ENCODE measurements around the gene DLGAP1.

DLGAP1 gene

DNA sequence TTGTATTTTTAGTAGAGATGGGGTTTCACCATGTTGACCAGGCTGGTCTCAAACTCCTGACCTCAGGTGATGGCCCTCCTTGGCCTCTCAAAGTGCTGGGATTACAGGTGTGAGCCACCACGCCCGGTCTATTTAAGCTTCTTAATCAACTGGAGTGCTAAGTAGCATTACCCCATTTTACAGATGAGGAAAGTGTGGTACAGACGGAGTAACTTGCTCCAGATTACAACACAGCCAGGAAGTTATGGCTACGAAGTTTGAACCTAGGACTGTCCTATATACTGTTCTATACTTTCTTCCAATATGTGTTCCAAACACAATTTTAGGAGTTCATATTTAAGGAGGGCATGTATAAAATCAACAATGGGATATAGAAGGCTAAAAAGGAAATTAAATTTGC is 807.5 kb downstream of the DLGAP1 start:
- DNase-seq = no peak

DNA sequence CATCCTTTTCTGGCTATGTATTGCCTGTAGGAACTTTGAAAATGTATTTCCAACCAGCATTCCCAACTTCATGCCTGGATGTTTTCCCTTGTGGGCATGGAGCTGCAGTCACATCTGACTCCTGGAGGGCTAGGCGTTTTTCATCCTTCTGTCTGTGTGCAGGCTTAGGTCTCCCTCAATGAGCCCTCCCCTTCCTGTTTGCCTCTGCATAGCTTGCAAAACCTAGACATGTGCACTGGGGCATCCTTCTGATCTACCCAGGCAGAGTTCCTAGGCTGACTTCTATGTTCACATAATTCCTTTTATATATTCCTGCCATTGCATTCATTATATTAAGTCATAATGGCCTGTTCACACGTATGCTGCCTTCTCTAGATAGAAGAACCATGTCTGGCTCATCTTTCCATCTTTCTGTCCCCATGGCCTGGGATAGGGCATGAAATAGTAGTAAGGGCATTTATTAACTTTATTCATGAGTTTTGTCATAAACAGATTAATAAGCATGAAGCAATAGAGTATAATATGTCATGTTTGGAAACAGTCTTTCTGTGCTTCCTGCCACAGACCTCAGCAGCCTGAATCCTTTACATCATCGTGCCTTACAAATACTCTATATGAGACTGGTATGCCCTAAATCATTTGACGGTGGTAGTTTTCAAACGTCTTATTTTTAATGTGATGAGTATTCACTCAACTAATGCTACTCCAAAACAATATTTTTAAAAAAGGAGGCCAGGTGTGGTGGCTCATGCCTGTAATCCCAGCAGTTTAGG is 809.5 kb downstream of the DLGAP1 start:
- DNase-seq = no peak

DNA sequence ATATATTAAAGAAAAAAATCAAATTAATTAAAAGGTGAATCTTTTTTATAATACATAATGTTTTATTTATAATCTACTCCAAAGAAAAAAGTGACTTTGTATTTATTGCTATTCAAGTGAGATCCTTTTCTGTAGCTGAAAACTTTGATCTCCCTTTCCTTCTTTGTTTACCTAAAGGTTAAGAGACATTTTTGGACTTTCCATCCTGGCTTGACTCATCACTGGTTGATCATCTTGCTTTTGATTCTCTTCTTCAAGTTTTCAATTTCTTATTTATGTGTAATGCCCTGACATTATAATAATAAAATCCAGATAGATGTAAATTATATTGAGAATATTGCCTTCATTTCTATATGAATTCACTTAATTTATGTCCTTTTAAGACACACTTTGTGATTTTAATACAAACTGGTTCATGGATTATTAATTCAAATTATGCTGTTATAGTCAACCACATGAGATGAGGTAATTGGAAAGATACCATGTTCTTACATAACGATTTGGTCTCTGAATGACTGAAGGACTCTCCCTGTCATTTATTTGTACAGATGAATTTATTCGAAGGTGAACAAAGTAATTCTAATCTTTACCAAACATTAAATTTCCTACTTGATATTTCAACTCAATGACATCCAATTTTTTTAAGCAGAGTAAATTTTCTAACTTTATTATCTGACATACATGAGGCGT is 820.7 kb downstream of the DLGAP1 start:
- no peak for DNase-seq

DNA sequence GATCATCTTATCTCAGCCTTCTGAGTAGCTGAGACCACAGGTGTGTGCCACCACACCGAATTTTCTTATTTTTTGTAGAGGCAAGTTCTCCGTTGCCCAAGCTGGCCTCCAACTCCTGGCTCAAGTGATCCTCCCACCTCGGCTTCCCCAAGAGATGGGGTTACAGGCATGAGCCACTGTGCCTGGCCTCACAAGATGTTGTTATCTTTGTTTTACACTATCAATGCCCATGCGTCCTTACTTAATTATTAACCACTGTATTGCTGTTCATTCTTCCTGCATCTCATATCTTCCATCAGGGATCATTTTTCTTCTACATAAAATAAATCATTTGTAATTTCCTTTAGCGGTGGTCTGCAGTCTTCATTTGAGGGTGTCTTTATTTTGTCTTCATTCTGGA is 823.2 kb downstream of the DLGAP1 start:
- no peak for DNase-seq

DNA sequence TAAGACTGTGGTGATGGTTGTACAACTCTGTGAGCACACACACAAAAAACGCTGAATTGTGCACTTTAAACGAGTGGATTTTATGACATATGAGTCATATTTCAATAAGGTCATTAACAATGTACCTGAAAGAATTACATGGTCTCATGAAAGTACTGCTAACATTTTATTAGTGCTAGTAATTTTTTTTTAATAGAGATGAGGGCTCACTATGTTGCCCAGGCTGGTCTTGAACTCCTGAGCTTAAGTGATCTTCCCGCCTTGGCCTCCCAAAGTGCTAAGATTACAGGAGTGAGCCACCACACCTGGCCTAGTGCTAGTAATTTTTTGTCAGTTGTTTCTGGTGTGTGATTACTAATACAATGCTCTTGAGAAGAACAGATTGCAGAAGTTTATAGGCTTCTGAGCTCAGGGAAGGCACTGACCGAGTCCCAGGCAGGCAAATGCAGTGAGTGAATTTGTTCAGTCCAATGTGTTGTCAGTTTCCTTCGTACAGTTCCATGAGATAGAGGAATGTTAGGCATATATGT is 828.1 kb downstream of the DLGAP1 start:
- DNase-seq = no peak

DNA sequence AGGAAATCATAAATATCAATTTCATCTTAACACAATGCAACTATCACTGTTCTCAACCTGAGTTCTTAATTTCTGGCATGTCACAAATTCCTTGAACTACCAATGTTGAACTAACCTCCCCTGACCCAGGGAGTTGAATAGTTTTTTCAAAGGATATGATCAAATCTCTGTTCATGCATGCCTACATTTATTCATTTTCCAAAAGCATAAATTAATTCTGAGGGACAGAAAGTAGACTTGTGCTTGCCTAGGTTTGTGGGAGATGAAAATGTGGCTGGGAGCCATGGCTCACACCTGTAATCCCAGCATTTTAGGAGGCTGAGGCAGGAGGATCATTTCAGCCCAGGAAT is 829.4 kb downstream of the DLGAP1 start:
- no peak for DNase-seq

DNA sequence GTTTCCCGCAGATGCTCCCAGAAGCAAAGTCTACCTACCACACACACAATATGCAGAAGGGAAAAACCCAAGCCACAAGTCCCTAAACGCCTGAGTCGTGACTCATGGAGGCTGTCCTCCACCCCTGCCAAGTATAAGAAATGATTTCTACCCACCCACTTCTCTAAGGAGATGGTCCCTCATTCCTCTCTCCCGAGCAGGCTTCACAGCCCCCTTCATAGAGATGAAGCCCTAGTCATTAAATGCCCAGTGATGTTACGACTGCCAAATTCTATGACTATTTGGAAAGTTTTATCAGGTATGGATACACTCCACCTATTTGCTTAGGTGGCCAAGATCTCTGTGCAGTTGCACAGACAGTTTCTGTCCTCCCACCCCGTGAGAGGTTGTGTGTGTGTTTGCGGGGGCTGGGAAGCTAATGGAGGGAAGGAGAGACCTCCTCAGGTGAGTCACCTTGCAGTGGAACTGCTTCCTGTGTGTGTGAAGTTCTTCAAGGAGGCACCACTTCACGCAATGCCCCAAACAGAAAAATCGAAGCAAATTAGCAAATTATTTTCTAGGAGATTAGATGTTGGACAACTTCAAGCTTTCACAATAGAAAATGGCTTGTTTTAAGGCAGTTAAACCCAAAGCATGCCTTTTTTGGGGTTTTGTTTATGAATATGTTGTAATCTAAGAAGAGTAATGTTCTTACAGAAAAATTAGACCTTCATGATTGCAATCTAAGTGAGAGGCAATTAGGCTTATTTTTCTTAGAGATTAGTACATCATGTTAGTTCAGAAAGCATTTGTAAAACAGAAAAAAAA is 830.0 kb downstream of the DLGAP1 start:
- peak; percentile 54 for DNase-seq

DNA sequence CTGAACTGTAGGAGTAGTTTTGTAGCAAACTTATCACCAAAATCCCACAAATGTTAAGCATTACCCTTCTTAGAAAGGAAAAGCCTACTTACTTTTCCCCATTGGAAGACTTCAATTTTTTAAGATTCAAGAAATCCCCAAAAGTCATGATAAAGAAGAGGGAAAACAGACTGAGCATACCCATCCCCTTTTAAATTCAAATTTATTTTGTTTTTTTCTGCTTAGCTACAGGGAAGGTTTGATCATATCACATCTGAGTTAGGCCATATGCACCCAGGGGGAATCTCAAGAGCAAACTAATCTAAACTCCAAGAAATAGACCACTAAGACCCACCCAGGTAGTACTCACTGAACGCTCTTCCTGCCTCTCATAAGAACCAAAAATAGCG is 830.6 kb downstream of the DLGAP1 start:
- DNase-seq = no peak

DNA sequence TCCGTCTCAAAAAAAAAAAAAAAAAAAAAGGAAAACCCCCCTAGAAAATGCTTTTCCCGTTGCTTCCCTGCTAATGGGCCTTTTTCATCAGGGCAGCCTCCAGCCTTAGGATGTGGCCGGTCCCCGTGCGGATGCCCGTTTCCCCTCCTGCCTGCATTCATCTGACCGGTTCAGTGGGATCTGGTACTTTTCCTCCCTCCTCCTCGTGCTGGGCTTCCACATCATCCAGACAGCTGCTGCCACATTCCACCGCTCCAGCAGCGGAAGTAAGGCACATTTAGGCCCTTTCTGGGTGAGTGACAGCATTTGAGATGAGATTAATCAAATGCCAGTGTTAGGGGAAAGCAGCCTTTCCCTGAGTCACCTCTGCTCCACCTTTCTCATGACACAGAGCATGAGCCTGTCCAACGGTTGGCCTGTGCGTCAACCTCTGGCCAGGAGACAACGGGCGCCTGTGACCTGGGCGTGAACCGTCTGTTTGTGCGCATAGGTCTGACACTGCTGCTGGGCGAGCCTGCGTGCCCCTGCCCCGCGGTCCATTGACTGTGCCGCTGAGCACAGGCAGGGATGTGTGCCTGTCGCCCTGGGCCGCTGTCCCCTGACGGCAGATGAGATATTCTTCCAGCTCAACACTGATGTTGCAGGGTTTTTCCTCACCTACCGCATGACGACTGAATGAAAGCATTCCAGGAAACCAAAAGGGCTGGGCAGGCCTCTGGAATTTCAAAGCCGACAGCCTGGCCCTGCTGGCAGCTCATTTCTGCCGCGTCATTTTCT is 831.1 kb downstream of the DLGAP1 start:
- DNase-seq = no peak

DNA sequence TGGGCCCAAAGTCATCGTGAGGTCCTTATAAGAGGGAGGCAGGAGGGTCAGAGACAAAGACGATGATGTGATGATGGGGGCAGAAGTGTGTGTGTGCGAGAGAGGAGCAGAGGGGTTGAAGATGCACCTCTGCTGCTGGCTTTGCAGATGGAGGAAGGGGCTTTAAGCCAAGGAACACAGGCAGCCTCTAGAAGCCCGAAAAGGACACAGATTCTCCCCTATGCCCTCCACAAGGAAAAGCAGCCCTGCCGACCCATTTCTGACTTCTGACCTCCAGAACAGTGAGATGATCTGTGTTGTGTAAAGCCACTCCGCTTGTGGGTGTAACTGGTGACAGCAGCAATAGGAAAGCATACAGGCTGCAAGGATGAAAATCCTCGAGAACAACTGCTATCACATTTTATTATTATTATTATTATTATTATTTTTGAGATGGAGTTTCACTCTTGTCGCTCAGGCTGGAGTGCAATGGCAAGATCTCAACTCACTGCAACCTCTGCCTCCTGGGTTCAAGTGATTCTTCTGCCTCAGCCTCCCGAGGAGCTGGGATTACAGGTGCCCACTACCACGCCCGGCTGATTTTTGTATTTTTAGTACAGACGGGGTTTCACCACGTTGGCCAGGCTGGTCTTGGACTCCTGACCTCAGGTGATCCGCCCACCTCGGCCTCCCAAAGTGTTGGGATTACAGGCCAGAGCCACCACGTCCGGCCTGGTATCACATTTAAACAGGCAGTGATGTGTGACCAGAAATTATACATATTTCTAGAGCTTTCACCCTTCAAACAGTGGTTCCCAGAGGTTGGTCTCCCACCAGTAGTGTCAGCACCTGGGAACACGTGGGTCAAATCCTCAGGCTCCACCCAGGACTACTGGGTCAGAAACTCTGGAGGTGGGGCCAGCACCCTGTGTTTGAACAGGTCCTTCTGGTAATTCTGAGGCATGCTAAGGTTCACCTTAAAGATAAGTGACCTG is 834.7 kb downstream of the DLGAP1 start:
- no peak for DNase-seq

DNA sequence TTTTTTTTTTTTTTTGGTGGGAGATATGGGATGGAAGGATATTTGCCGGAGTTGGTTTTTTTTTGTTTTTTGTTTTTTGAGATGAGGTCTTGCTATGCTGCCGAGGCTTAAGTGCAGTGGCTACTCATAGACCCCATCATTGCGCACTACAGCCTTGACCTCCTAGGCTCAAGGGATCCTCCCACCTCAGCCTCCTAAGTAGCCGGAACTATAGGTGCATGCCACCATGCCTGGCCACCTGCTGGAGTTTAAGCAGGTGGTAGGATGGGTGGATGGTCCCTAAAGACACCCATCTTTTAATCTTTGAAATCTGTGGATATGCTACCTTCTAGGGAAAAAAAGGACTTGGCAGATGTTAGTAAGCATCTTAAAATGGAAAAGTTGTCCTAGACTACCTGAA is 835.4 kb downstream of the DLGAP1 start:
- DNase-seq = no peak

DNA sequence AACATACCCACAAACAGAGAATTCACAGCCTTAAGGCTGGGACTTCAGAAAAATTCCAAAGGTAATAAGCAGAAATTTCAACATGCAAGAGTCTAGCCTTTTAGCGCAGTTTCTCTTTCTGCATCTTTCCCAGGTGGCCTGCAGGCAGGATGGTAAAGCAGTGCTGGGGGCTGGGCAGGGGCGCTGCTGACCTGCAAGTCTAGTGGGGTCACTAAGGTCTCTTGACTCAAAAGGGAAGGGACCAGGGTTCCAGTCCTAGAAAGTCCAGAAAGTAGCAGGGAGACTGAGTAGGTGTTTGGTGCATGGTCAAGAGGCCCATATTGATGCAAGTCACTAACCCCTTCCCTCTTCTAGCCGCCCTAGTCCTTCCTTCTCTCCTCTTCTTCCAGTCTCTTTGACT is 835.9 kb downstream of the DLGAP1 start:
- no peak for DNase-seq

DNA sequence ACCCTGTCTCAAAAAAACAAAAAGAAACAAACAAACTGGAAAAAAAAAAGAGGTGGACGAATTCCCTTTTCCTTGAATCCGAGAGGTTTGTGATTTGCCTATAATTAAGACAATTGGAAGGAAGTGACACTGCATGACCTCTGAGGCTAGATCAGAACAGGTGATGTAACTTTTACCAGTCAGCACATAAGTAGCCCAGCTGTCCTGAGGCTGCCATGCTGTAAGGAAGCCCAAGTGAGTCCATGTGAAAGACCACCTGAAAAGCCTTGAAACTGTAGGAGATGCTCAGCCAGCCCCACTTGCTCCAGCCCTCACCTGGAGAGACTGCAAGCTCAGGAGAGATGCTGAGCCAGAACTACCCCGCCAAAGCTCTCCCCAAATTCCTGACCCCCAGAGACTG is 838.4 kb downstream of the DLGAP1 start:
- DNase-seq = no peak

DNA sequence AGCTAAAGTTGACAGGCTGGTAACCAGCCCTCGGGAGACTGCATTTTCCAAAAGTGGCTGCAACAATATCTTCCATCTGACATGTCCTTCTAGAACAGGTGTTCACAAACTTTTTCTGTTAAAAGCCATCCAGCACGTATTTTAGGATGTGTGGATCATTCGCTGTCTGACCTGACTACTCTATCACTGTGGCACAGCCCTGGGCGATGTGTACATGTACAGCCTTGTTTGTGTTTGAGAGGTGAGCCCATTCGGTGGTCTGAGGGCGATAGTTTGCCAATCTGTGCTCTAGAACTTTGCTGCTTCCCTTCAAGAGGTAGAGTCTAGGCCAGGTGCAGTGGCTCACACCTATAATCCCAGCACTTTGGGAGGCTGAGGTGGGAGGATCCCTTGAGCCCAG is 839.0 kb downstream of the DLGAP1 start:
- DNase-seq = no peak

DNA sequence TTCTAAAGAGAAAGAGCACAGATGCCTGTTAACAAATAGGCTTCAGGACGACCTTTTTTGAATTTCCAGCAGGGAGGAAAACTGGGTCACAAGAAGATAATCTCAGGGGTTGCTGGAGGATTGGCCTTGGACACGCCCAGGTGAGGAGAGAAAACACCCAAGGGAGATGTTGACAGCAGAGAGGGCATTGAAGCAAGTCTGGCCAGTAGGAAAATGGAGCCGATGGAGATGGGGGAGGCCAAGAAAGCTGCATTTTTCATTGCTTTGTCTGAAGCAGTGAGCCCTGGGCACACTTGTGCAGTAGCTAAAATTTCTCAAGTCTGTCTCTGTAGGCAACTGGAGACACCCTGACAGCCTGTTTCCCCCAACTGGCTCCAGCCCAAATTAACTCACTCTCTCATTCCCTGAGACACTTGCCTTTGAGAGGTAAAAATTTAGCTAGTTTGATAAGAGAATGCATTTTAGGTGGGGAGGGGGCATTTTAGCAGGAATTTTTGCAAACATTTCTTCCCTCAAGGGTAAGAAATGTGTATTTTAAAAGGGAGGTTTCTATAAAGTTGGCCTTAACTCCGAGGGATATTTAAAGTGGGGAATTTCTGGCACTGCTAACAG is 839.6 kb downstream of the DLGAP1 start:
- no peak for DNase-seq

DNA sequence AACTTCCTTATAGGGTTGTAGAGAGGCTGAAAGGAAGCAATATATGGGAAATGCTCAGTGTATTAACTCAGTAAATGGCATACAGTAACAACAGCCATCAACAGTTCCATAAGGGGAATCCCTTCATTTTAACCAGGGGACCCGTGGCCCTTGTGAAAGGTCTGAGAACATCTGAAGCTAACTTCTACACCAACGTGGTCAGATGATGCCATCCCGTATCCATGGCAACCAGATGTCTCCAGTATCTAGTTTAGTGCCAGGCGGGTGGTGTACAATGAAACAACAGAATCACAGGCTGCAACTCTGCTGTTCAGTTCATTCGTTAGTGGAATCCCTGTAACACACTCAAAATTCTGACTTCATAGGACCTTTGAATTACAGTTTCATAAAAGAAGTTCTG is 842.8 kb downstream of the DLGAP1 start:
- no peak for DNase-seq

DNA sequence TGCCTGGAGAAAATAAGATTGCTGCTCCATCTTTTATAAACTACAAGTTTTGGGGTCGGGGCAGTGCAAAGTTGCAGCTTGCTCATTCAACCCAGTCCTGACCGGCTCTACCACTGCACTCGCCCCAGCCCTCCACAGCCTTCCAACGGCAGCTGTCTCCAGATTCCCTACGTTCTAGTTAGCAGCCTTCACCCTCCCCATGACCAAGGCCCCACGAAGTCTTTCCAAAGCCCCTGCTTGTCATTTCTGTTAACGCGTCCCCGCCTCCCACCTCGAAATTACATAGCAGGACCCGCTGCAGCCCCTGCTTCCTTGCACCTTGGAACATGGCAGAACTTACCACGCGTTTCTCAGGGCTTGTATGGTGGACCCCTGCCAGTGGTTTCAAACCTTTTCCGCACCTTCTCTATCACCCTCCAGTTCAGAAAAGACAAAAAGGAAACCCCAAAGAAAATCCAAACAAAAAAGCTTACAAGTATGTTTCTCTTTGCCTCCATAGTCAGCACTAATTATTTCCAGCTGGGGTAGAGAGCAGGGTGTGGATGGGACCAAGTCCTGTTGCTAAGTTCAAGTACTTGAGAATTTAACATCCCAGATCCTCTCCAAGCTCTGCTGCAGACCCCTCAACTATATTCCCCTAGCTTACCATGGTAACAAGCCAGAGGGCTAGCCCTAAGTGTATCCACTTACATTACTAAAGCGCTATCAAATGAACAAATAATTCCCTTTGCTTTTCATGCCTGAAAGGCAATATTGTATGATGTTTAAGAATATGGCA is 843.6 kb downstream of the DLGAP1 start:
- no peak for DNase-seq

DNA sequence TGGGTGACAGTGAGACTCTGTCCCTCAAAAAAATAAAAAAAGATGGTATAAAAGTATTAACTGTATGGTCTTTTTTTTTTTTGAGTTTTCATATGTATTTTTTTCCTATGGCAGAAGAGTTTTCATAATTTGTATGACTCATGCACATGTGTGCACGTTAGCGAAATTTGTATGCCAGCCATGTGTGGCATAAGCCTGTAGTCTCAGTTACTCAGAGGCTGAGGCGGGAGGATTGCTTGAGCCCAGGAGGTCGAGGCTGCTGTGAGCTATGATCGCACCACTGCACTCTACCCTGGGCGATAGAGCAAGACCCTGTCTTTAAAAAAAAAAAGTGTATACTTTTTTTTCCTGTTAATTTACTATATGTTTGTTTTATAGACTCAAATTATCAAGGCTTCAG is 844.3 kb downstream of the DLGAP1 start:
- DNase-seq = no peak

DNA sequence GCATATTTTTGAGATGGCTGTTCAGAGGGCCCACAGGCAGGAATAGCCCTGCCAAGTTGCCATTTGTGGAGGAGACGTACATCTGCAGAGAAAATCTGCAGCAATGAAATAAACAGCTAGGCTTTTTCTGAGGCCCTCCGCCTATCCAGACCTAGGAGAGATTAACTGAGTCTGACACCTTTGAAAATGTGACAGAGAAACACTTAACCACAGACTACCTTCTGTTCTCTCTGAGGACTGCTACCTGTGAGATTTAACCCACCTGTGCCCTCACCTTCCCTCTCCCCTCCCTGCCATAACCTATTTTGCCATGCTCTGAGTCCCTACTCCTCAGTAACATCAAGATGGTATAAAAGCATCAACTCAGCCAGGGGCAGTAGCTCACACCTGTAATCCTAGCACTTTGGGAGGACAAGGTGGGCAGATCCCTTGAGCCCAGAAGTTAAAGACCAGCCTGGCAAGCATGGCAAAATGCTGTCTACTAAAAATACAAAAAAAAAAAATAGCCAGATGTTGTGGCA is 844.9 kb downstream of the DLGAP1 start:
- no peak for DNase-seq

DNA sequence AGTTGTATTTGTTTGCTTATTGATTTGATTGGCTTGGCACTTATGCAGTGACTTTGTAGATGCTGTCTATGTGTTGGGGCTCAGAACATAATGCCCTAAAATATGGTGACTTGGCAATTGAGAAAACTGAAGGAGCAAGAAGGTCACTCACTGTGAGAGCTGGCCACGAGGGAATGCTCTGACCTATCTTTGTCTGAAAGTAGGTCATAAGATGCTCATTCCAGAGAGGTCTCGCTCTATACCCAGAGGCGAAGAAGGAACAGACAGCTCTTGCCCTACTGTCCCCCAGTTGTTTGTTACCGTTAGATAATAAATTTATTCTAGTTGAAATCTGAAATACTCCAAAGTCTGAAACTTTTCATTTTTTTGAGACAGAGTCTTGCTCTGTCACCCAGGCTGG is 846.6 kb downstream of the DLGAP1 start:
- no peak for DNase-seq

All from activated CD8-positive, alpha-beta memory T cell treated with anti-CD3 and anti-CD28 coated beads, Interleukin-2, amount 50 U/mL, for 4 hours (primary cell).